Measurements from ENCODE around the gene BIK.
"Not testable (repeated sequence)": the region's sequence is repeated elsewhere in the genome, so short reads cannot be mapped to it uniquely, and the experiment has no call there.

Gene BIK, protein sequence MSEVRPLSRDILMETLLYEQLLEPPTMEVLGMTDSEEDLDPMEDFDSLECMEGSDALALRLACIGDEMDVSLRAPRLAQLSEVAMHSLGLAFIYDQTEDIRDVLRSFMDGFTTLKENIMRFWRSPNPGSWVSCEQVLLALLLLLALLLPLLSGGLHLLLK

DNA sequence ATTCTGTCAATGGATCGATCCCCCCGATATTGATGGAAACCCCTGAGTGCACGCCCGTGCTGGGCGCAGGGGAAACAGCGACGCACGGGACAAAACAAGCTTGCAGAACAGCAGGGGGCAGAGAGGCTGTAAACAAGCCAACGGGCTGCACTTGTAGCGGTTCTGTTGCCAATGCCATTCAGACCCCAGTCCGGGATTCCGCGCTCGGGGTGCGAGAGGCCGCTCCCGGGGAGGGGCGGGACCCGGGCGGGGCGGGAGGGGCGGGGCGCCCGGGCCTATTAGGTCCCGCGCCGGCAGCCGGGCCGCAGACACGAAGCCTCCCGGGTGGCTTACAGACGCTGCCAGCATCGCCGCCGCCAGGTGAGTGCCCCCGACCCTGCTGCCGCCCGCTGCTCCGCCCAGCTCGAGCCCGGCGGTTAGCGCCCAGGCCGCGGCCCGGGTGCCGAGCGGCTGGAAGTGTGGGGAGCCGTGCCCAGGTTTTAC lies at the start of gene BIK:
BIK (plus strand) TSS at position 307 of the 483 bp plus-strand sequence. CDS start 13,273 bp downstream, outside the sequence.
- no peak for DNase-seq

DNA sequence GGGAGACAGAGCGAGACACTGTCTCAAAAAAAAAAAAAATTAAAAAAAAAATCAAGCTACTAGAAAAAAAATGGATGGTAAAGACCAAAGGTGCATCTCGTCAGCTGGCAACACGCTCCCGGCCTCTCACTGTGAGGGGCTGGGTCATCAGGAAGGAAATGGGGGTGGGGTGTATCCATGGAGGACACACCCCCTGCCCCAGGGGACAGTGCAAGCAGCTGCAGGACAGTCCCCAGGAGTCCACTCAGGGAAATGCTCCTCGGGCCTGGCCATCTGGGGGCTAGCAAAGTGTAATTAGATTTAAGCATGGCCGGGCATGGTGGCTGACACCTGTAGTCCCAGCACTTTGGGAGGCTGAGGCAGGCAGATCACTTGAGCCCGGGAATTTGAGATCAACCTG lies 44.4 kb upstream of the BIK start:
- no peak for DNase-seq

DNA sequence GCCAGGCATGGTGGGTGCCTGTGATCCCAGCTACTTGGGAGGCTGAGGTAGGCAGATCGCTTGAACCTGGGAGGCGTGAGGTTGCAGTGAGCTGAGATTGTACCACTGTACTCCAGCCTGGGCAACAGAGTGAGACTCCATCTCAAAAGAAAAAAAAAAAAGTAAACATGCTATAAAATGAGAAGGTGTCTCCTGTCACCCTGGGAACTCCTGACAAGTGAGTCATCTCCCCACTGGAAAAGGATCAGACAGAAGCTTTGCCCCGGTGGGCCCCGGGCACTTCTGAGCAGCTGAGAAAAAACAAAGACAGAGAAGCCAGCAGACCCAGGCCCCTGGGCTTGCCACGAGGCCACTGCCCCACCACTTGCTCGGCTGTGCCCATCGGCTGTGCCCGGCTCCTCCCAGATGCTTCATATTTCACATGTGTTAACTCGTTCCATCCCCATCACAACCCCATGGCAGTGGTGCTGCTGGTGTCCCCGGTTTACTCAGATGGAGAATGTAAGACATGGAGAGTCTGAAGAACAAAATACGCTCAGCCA lies 43.6 kb upstream of the BIK start:
- DNase-seq = no peak

DNA sequence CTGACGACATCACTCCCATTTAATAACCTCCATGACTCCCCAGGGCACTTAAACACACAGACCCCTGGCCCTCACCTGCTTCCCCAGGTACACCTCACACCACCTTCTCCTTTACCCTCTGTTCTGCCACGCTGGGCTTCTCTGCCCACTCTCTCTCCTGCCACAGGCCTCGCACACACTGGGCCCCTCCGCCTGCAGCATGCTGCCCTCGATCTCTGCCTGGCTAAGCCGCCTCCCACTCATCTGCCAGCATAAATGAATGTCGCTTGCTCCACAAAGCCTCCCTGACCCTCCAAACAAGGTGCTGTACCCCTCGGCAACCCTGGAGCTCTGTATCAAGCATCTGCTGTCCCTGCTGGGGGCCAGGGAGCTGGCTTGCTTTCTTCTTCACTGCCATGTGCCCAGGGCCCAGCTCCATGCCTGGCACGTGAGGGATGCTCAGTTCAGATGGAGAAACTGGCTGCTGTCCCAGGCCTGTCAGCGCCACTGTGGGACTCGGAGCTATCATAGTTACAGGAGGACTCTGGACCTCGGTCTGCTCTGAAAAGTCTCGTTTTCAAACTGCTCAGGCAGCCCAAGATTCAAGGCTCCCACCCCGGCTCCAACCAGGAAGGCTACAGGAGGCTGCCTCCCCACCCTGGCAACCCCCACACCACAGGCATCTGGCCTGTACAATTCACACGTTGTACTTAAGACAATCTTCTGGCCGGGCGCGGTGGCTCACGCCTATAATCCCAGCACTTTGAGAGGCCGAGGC lies 33.3 kb upstream of the BIK start:
- DNase-seq = no peak

DNA sequence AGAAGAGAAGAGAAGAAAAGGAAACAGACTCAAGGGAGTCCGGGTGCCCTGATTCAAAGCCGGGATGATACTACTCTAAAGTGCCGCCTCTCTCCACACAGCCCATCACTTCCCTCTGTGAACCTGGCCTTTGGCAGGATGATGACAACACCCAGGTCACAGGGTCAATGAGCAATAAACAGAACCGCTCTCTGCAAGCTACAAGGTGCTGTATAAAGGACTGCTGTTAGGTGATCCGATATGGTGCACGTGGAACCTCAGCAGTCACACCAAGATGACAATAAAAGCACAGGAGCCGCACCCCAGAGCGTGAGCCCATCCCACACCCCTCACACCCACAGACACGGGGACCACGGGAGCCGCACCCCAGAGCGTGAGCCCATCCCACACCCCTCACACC lies 32.0 kb upstream of the BIK start:
- no peak for DNase-seq

DNA sequence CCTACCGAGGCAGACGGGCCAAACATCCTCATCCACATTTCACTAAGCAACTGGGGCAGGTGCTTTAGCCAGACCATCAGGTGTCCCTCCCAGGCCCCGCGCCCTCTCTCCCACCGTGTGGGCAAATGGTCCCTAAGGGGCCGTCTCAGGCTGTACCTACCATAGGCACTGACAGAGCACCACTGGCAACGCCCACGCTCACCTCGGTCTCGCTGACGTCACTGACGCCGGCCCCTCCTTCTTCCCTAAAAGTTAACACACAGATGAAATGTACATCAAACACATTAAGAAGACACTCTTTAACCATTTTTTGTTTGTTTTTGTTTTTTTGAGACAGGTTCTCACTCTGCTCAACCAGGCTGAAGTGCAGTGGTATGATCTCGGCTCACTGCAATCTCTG lies 30.8 kb upstream of the BIK start:
- DNase-seq = no peak

DNA sequence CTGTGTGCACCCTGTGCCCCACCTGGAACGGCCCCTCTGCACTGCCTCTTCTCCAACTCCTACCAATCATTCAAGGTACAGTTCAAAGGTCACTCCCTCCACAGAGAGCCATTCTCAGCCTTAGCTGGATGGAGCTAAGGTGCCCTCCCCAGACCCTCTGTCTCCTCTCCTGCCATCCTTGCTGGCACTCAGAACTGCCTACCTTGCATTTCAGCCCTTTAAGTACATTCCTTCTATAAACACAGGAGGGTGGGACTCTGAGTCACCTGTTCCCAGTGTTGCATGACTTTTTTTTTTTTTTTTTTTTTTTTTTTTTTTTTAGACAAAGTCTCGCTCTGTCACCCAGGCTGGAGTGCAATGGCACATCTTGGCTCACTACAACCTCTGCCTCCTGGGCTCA lies 29.9 kb upstream of the BIK start:
- DNase-seq = no peak

DNA sequence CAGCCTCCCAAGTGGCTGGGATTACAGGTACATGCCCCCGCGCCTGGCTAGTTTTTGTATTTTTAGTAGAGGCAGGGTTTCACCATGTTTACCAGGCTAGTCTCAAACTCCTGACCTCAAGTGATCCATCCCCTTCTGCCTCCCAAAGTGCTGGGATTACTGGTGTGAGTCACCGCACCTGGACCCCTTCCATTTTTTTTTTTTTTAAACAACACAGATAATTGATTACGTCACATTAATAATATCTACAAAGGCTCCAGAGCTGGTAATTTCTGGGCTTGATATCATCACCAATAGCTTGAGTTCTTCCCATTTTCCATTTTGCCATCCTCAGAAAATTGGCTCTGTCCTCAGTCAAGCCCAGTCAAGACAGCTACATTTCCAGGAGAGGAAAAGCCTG lies 28.6 kb upstream of the BIK start:
- DNase-seq = no peak

DNA sequence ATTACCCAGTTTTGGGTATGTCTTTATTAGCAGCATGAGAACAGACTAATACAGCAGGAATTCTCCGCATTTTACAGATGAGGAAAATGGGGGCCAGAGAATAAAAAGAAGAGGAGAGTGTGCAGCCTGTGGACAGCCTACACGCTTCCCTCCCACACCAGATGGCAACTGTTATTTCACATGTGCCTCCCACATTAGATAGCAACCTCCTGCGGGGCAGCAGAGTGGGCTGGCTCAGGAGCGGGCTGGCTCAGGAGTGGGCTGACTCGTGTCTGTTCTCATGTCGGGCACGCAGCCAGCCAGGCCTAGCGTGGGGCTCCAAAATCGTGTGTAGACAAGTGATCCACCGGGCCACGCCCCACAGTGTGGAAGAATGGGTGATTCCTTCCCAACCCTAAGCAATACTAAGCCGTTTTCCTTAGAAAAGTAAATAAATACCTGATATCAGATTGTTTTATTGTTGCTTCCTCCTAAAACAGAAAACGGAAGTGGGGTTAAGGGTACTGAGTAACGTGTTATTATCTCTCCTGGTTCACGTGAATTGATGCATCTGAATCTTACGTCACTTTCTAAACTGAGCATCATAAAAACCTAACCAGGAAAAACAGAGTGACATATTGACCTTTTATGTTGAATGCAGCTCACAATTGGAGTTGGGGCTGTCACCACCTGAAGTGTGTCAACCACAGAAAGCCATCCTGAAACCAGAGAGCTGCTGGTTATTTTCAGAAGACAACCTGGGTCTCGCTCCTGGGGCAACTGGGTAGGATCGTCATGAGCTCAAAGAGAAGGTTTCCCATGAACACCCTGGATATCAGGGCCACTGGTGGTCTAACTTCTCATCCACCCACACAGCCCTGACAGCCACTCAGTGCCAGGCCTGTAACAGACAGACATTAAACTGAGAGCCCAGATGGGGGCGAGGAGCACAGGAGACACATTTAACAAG lies 24.6 kb upstream of the BIK start:
- DNase-seq = no peak

DNA sequence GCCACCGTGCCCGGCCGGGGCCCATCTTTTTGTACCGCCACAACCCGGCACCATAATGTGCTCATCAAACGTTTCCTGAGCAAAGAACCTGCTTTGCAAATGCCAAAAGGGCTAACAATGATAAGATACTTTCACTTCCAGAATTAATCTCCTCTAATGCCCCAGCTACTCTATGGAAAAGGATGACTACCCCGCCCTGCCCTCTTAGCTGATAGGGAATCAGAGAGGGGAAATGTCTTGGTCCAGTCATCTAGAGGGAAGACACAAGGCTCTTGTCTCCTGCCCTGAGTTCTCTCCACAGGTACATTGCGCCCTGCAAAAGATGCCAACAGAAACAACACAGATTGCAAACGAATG lies 21.9 kb upstream of the BIK start:
- DNase-seq = no peak

DNA sequence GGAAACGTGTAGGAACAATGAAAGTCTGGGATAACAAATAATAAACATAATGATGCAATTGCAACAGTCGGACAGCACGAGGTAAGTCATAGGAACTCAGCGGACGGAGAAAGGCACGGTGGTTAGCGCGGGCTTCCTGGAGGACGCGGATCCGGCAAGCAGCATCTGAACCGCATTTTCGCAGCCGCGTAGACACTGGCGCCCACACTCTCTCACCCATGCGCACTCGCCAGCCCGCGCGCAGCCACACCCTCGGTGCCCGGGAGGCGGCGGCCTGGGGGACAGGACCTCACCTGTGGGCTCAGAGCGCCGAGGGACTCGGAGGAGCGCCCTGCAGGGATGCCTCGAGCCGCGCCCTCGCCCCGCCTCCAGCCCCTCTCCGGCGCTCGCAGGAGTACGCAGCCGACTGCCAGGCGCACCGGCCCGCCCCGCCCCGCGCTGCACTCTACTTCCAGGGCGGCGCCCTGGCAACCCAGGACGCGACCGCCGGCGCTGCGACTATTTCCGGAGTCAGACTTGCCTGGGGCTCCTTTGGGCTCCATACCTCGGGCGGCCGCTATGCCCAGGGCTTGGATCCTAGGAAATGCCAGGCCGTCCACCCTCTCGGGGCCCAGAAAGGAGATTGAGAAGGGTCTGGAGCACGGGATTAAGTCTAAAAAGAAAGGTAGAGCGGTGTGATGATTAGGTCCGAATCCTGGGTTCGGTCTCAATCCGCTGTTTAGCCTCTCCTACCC lies 21.4 kb upstream of the BIK start, which contains the start of gene TTLL1:
TTLL1 (minus strand) TSS at position 408 of the 734 bp plus-strand sequence. CDS start 13,805 bp downstream, outside the sequence.
- peak; percentile 60 for DNase-seq

DNA sequence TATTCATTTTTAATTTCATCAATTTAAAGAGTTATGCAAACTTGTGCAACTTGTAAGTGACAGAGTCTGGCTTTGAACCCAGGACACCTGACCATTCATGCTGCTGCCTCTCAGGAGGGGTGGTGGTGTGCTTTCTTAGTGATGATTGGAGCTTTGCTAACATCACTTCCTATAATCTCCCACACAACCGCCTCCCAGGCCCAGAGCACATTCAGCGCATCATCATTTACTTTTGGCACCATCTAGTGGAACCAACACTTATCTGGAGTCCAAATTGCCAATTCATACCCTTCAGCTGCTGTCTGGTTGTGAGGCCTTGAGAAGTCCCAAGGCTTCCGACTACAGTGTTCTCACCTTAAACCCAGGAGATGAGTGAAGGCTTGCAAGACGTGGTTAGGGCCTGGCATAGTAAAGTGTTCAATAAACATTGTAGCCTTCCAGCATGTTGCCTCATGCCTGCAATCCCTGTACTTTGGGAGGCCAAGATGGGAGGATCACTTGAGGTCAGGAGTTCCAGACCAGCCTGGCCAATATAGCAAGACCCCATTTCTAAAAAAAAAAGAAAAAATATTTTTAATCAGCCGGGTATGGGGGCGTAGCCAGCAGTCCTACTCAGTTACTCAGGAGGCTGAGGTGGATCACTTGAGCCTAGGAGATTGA lies 20.3 kb upstream of the BIK start:
- DNase-seq = peak; percentile 71

DNA sequence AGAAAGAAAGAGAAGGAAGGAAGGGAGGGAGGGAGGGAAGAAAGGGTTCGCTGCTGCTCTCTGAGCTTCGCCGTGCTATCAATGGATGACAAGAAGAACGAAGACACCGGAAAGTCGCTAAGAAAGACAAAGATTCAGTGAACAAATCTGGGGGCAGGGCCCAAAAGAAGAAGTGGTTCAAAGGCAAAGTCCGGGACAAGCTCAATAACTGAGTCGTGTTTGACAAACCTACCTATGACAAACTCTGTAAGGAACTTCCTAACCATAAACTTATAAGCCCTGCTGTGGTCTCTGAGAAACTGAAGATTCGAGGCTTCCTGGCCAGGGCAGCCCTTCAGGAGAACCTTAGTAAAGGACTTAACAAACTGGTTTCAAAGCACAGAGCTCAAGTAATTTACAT lies 18.5 kb upstream of the BIK start:
- no peak for DNase-seq

DNA sequence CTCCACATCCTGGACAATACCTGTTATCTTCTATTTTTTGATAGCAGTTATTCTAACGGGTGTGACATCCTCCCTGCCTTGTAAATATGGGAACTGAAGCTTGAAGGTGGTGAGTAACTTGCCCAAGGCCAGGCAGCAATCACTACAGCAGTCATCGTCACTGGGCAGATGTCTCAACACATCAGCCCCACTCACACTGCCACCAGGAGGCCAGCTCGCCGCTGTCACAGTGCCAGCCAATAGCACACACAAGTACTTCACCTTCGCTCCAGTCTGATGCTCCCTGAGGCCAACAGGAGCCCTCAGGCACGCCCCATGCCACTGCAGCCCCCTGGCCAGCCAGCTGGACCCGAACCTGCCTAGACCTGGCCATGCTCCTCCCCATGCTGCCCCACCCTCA lies 16.5 kb upstream of the BIK start:
- DNase-seq = no peak

DNA sequence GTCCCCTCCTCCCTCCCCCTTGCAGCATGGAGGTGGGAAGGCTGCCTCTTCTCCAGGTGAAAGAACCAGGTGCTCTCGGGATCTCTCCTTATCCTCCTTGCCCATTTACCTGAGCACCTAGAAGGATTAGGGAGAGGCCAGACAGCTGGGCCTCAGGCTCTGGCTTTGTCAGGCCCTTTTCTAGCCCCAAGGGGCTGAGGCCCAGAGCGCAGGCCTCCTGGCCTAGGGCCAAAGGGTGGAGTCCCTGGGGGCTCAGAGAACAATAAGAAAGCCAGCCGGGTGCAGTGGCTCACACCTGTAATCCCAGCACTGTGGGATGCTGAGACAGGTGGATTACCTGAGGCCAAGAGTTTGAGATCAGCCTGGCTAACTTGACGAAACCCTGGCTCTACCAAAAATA lies 16.0 kb upstream of the BIK start:
- no peak for DNase-seq

DNA sequence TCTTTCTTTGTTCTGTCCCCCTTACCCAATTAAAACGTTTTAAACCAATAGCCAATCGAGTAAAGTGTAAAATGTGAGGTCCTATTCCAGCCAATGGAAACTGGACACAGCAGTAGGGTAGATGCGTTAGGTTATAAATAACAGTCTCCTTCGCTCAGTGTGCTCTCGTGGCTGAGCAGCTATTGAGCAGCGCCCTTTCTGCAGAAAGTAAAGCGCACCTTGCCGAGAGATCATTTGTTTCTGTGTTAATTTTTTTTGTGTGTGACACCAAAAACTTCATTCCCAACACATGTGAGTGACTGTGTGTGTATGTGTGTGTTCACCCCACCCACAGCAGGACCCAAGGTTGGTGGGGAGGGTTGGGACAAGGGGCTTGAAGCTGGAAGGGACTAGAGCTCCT lies 14.1 kb upstream of the BIK start:
- DNase-seq = no peak

DNA sequence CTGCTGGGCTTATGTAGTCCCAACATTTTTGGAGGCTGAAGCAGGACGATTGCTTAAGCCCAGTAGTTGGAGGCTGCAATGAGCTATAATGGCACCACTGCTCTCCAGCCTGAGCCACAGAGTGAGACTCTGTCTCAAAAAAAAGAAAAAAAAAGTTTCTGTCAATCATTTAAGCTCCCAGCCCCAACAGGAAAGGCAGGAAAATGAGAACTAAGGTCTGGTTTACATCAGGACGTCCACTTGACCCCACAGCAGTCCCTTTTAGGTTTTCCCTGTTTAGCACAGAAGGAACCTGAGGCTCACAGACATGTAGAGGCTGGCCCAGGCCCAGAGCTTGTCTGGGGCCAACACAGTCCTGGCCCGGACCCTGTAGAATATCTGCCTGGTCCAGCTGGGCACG lies 12.2 kb upstream of the BIK start:
- no peak for DNase-seq

DNA sequence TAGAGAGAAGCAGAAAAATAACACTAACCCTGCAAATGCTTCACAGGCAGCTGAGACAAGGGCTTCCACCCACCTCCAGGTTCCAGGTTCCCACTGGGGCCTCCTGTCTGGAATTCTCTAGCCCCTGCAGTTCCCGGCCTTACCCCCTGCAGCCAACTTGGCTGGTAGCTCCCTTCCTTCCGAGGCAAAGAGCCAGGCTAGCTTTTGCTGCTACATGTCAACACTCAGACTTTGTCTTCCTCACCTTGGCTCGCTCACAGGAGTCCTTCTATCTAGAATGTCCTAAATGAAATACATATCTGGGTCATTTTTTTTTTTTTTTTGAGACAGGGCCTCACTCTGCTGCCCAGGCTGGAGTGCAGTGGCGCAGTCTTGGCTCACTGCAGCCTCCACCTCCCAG lies 11.5 kb upstream of the BIK start:
- no peak for DNase-seq

DNA sequence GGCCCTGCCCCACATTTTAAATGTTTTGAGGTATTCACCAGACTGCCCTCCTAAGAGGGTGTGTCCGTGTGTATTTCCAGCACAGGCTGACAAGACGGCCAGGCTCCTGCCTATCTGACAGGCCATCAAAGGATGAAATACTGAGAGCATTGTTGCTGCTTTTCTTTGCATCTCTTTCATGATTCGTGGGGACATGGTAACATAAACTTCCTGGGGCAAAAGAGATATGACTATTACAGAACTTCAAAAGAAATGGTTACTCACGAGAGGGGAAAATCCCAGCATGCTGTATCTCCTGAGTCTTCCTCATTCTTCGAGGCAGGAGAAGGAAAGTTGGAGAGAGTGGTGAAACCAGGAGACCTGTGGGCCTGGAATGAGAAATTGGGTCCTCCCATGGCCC lies 10.3 kb upstream of the BIK start:
- no peak for DNase-seq

DNA sequence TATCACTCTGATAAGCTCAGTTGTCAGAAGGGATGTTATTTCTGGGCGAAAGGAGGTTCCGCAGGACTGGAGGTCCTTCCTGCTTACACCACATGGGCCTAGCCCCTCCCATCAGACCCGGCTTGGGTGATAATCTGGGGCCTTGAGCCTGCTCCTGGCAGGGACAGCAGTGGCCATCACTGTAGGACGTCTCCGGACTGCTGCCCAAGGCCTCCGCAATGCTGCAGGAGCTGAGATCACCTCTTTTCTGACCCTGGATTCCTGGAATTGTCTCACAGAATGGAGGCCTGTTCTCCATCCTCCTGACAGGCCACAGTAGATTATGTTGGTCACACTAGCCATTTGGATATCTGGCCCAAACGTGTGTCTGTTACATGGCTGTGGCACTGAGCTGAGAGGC lies 9.2 kb upstream of the BIK start:
- no peak for DNase-seq

DNA sequence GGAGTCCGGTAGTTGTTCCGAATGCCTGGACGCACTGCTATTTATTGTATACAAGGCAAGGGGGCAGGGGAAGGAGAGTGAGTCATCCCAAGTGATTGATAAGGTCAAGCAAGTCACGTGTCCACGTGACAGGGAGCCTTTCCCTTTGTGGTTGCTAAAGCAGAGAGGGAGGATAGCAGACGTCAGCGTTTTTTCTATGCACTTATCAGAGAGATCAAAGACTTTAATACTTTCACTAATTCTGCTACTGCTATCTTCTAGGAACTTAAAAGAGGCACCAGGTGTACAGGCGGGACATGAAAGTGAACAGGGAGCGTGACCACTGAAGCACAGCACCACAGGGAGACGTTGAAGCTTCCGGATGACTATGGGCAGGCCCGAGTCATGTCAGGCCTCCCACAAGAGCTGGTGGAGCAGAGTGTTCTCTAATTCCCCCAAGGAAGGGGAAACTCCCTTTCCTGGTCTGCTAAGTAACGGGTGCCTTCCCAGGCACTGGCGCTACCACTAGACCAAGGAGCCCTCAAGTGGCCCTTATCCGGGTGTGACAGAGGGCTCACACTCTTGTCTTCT lies 6.4 kb upstream of the BIK start:
- DNase-seq = not testable (repeated sequence)

DNA sequence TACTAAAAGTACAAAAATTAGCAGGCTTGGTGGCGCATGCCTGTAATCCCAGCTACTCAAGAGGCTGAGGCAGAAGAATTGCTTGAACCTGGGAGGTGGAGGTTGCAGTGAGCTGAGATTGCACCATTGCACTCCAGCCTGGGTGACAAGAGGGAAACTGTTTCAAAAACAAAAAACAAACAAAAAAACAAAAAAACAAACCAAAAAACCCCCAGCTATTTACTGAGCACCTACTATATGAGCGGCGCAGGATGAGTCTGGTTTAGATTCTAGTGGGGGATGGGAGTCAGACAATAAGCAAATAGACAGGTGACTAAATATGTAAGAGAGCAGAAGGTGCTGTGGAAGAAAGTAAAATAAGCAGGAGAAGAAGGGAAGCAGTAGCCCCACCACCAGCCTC lies 5.6 kb upstream of the BIK start:
- not testable (repeated sequence) for DNase-seq

Data from DMS 273 treated with DMSO at 0.1 percent for 48 hours (cell line).